Smooth muscle cell (in vitro differentiated cells): ENCODE measurements around the gene CDH11. TPM values are rescaled to one million over a fixed set of nuclear protein-coding genes. Genes with fewer than 3 reads are reported as not detected.

ENCODE experiments used
- DNase-seq: peaks from one replicate; lab custom pipeline; 2025; ENCODE audit not compliant: unreplicated experiment; lab: John Stamatoyannopoulos, UW
- H2AFZ ChIP-seq: fragments of 200-600 bp; sonication (generic); 2 replicates; pipeline ENCODE4 v1.6.0; 2016; ENCODE audit warnings: antibody characterized with exemption, low read depth, mild to moderate bottlenecking
- H3F3A ChIP-seq: fragments of 200-600 bp; sonication (generic); 2 replicates; pipeline ENCODE4 v1.6.0; 2017; ENCODE audit warnings: antibody characterized with exemption, low read depth
- H3K27ac ChIP-seq: fragments of 200-600 bp; sonication (generic); 2 replicates; pipeline ENCODE4 v1.5.1; 2016; ENCODE audit warnings: low read depth, mild to moderate bottlenecking
- H3K27me3 ChIP-seq: fragments of 200-600 bp; sonication (generic); 2 replicates; pipeline ENCODE4 v1.6.1; 2016; ENCODE audit warnings: low read depth, mild to moderate bottlenecking
- H3K36me3 ChIP-seq: fragments of 200-600 bp; sonication (generic); 2 replicates; pipeline ENCODE4 v1.5.1; 2016; ENCODE audit warnings: low read depth
- H3K4me1 ChIP-seq: fragments of 200-600 bp; sonication (generic); 2 replicates; pipeline ENCODE4 v1.5.1; 2016; ENCODE audit warnings: low read depth
- H3K4me2 ChIP-seq: fragments of 200-600 bp; sonication (generic); 2 replicates; pipeline ENCODE4 v1.6.0; 2016; ENCODE audit warnings: mild to moderate bottlenecking
- H3K4me3 ChIP-seq: fragments of 200-600 bp; sonication (generic); 2 replicates; pipeline ENCODE4 v1.5.1; 2016; ENCODE audit warnings: mild to moderate bottlenecking
- H3K79me2 ChIP-seq: fragments of 200-600 bp; sonication (generic); 2 replicates; pipeline ENCODE4 v1.6.0; 2016; ENCODE audit warnings: low read depth, mild to moderate bottlenecking
- H3K9ac ChIP-seq: fragments of 200-600 bp; sonication (generic); 2 replicates; pipeline ENCODE4 v1.6.0; 2016; ENCODE audit warnings: low read depth
- H3K9me3 ChIP-seq: fragments of 200-600 bp; sonication (generic); replicated peaks from 2 replicates; pipeline ENCODE4 v1.5.1; 2016; ENCODE audit warnings: low read depth
- H4K20me1 ChIP-seq: fragments of 200-600 bp; sonication (generic); 2 replicates; pipeline ENCODE4 v1.6.0; 2016; ENCODE audit warnings: low read depth
- WGBS: methylation state at CpG from one replicate; pipeline ENCODE4 v1.1.7; 2016; ENCODE audit warnings: low lambda C conversion rate; 5-methylcytosine and 5-hydroxymethylcytosine counted together
- polyA plus RNA-seq: library from polyadenylated mRNA; unstranded; fragments of >200 nt; fragmentation: Nextera tagmentation; extraction: Ambion mirVana; gene quantifications from 2 replicates; pipeline ENCODE4 v1.2.1, GENCODE V29; 2016
- total RNA-seq: library from RNA; depleted of rRNA; stranded (reverse); fragments of >200 nt; gene quantifications from 2 replicates; pipeline ENCODE4 v1.2.3, GENCODE V29; 2014
- TF ChIP-seq, protein P1 (sequence below): fragments of 200-600 bp; sonication (generic); IDR thresholded peaks from 2 replicates; pipeline ENCODE4 v1.5.1; 2017; ENCODE audit warnings: borderline replicate concordance, mild to moderate bottlenecking, antibody characterized with exemption; ENCODE audit not compliant: insufficient read depth, poor library complexity, severe bottlenecking

Gene CDH11
- total and polyA plus RNA-seq, 2 experiments from 2014 or later, result 1,034 to 1,251 TPM

GRCh38 chr16:65095090-65095728 is 26.7 kb downstream of the CDH11 start:
- peaks cover 44% of the 10 kb centered on the region for H3F3A ChIP-seq
- H3K27me3 ChIP-seq, result no peaks in the 10 kb centered on the region
- H3K27ac ChIP-seq, result peak overlapping the region; percentile 73
- H3K36me3 ChIP-seq, result peaks cover 11% of the 10 kb centered on the region
- peaks cover 100% of the 10 kb centered on the region for H4K20me1 ChIP-seq
- H2AFZ ChIP-seq, result no peak overlapping the region
- H3K4me2 ChIP-seq, result peak overlapping the region; percentile 13
- H3K9ac ChIP-seq, result no peak overlapping the region
- no peaks in the 10 kb centered on the region for H3K4me1 ChIP-seq
- 57% methylated on average over 2 of the region's 2 CpGs for WGBS
- TF ChIP-seq, protein P1, sequence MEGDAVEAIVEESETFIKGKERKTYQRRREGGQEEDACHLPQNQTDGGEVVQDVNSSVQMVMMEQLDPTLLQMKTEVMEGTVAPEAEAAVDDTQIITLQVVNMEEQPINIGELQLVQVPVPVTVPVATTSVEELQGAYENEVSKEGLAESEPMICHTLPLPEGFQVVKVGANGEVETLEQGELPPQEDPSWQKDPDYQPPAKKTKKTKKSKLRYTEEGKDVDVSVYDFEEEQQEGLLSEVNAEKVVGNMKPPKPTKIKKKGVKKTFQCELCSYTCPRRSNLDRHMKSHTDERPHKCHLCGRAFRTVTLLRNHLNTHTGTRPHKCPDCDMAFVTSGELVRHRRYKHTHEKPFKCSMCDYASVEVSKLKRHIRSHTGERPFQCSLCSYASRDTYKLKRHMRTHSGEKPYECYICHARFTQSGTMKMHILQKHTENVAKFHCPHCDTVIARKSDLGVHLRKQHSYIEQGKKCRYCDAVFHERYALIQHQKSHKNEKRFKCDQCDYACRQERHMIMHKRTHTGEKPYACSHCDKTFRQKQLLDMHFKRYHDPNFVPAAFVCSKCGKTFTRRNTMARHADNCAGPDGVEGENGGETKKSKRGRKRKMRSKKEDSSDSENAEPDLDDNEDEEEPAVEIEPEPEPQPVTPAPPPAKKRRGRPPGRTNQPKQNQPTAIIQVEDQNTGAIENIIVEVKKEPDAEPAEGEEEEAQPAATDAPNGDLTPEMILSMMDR, result no peak
- H3K9me3 ChIP-seq, result no peaks in the 10 kb centered on the region
- H3K79me2 ChIP-seq, result peaks cover 100% of the 10 kb centered on the region
- no peak overlapping the region for H3K4me3 ChIP-seq
- no peak for DNase-seq

DNA sequence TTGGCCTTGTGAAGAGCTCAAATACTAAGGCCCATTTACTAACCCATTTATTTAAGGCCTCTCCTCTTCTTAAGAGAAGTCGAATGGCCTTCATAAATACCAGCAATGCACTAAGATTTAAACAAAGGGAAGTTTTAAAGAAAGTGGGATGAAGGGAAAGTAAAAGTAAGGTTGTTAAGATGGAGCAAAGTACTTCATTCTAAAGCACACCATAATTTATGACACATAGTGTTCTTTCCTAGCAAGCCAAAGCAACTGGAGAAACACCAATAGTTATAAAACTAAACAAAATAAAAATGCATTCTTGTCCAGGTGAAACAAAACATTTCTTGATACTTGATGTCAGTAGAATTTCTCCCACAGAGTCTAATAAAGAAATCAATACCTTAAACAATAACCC is 27.9 kb downstream of the CDH11 start:
- no peak for DNase-seq
- Histone ChIP-seq H3K79me2 (peaks cover 100% of the 10 kb centered on the region), H3K9me3 (no peaks in the 10 kb centered on the region), H3K9ac (no peak overlapping the region), H4K20me1 (peaks cover 100% of the 10 kb centered on the region), H3K27me3 (no peaks in the 10 kb centered on the region), H3K4me2 (peak overlapping the region; percentile 28), H3F3A (peaks cover 47% of the 10 kb centered on the region), H3K4me3 (no peak overlapping the region), H3K36me3 (peaks cover 11% of the 10 kb centered on the region), H3K27ac (peak overlapping the region; percentile 73), H2AFZ (no peak overlapping the region), H3K4me1 (no peaks in the 10 kb centered on the region)
- WGBS, result 98% methylated on average over 1 of the region's 1 CpG
- TF ChIP-seq, protein P1, result no peak

DNA sequence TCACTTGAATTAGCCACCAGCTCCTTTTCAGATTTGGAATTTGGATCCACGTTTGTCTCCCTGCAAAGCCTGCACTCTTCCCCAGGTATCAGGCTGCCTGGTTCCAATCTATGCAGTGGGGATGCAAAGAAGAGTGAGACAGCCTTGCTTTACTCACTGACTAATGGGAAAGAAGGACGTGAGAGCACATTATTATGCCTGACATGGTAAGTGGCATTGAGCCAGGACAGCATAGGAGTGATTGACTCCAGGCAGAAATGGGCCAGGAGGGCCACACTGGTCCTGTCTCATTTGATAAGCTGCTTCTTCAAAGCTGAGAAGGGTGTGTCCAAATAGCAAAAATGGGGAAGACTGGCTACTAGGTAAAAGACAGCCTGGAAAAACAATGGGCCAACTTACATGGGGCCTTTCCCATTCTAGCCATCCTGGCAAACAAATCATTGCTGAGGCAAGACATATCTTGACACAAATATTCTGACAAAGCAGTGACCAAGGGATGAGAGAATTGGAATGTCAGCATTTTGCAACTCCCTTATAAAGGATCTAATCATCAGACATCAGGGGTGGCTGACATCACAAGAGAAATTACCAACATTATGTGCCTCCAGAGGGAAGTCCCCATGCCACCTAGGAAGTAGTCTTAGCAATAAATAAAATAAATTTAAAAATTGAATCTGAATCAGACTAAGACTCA is 38.6 kb downstream of the CDH11 start:
- Histone ChIP-seq H3K27ac (peak overlapping the region; percentile 62), H3K4me1 (peaks cover 3% of the 10 kb centered on the region), H2AFZ (no peak overlapping the region), H3K27me3 (no peaks in the 10 kb centered on the region), H3K36me3 (no peaks in the 10 kb centered on the region), H3K4me2 (no peak overlapping the region), H4K20me1 (peaks cover 100% of the 10 kb centered on the region), H3F3A (peaks cover 53% of the 10 kb centered on the region), H3K79me2 (peaks cover 100% of the 10 kb centered on the region), H3K4me3 (no peak overlapping the region), H3K9ac (no peak overlapping the region), H3K9me3 (no peaks in the 10 kb centered on the region)
- TF ChIP-seq, protein P1, result no peak
- 79% methylated on average over 2 of the region's 2 CpGs for WGBS
- no peak for DNase-seq
